Natural killer cell (primary cell): Measurements from ENCODE around the gene HAT1. TPM values are rescaled to one million over a fixed set of nuclear protein-coding genes. Genes with fewer than 3 reads are reported as not detected.

Source experiments
- ATAC-seq, 3 donors: fragments of 150-1000 bp in 2 of 3; fragments of 200-7000 bp in 1 of 3; cut with Tn5 transposase; 1 replicate in 1 of 3; 2 replicates in 2 of 3; pipeline ENCODE4 v1.10.0; 2021; ENCODE audit warnings: mild to moderate bottlenecking in 2 of 3, moderate library complexity in 2 of 3
- DNase-seq, 2 donors: peaks; one replicate each; pipeline versions ENCODE4 v3.0.0 to v3.0.0-alpha.2; 2013 to 2021; ENCODE audit warnings: mixed read lengths in 1 of 2
- H3K27ac ChIP-seq: one replicate; pipeline ENCODE4 v1.5.1; 2013; ENCODE audit warnings: mild to moderate bottlenecking, low read length
- H3K27me3 ChIP-seq: one replicate; pipeline ENCODE4 v1.6.1; 2013; ENCODE audit warnings: low read length; ENCODE audit not compliant: control insufficient read depth, insufficient read depth
- H3K36me3 ChIP-seq: one replicate; pipeline ENCODE4 v1.6.1; 2013; ENCODE audit warnings: low read length; ENCODE audit not compliant: control insufficient read depth, insufficient read depth
- H3K4me1 ChIP-seq: one replicate; pipeline ENCODE4 v1.6.1; 2013; ENCODE audit warnings: low read length; ENCODE audit not compliant: control insufficient read depth, insufficient read depth
- H3K4me3 ChIP-seq: one replicate; pipeline ENCODE4 v1.5.1; 2013; ENCODE audit warnings: low read length
- H3K9me3 ChIP-seq: one replicate; pipeline ENCODE4 v1.6.1; 2013; ENCODE audit warnings: low read length; ENCODE audit not compliant: control insufficient read depth, insufficient read depth
- H3K27ac Mint-ChIP-seq, 2 donors: one replicate each; pipeline ENCODE4 v1.8.0; 2022; ENCODE audit warnings: mild to moderate bottlenecking in 2 of 2, mixed read lengths in 2 of 2, moderate library complexity in 1 of 2
- H3K27me3 Mint-ChIP-seq, 2 donors: one replicate each; pipeline ENCODE4 v1.8.0; 2022; ENCODE audit warnings: low read depth in 2 of 2, mixed read lengths in 2 of 2
- H3K36me3 Mint-ChIP-seq: one replicate; pipeline ENCODE4 v1.8.0; 2022; ENCODE audit warnings: mixed read lengths
- H3K4me1 Mint-ChIP-seq, 2 donors: one replicate each; pipeline ENCODE4 v1.8.0; 2022; ENCODE audit warnings: mixed read lengths in 2 of 2
- H3K4me3 Mint-ChIP-seq: one replicate; pipeline ENCODE4 v1.8.0; 2022; ENCODE audit warnings: mild to moderate bottlenecking, moderate library complexity, mixed read lengths
- H3K9me3 Mint-ChIP-seq, 2 donors: one replicate each; pipeline ENCODE4 v1.8.0; 2022; ENCODE audit warnings: mixed read lengths in 2 of 2
- CTCF ChIP-seq: fragments of 200-600 bp; IDR thresholded peaks from one replicate; pipeline ENCODE4 v1.8.0; 2022; ENCODE audit warnings: antibody characterized with exemption
- WGBS: methylation state at CpG from one replicate; pipeline ENCODE4 v1.1.7; 2013; ENCODE audit warnings: missing lambda C conversion rate; ENCODE audit not compliant: insufficient coverage; 5-methylcytosine and 5-hydroxymethylcytosine counted together
- intact Hi-C: fragments of 100-400 bp; cut with micrococcal nuclease; formaldehyde crosslinking; loops from one replicate; pipeline ENCODE4 v1.14.2; 2022
- total RNA-seq, 4 donors: library from RNA; stranded (reverse); fragments of 120-200 nt in 1 of 4; gene quantifications; one replicate each; pipeline versions ENCODE4 v1.2.3 to v1.2.4, GENCODE V29; 2013 to 2022

HAT1 gene
- total RNA-seq, 3 donors from 2014 or later (not counting 1 experiment from before 2014, with no cell fraction given), result 29.7 to 32.7 (median 32.2) TPM

- Histone ChIP-seq H3K27me3 (no peaks in the 10 kb centered on the region), H3K36me3 (no peaks in the 10 kb centered on the region), H3K9me3 (no peaks in the 10 kb centered on the region), H3K4me1 (no peaks in the 10 kb centered on the region), H3K27ac (no peak overlapping the region), H3K4me3 (no peak overlapping the region)
- H3K4me3 Mint-ChIP-seq, result no peak overlapping the region
- intact Hi-C loops, result no loop called here
- no peak for DNase-seq
- no peaks in the 10 kb centered on the region for H3K27me3 Mint-ChIP-seq
- WGBS, result 91% methylated on average over 5 of the region's 5 CpGs
- no peaks in the 10 kb centered on the region for H3K36me3 Mint-ChIP-seq
- no peaks in the 10 kb centered on the region for H3K9me3 Mint-ChIP-seq
- H3K4me1 Mint-ChIP-seq, result peaks cover 0 to under 1% of the 10 kb centered on the region in 2 donors
- H3K27ac Mint-ChIP-seq, result no peak overlapping the region
- ATAC-seq, result no peak
- TF ChIP-seq CTCF, result no peak
Observed at GRCh38 chr2:172021955-172022354, 99.7 kb downstream of the HAT1 start.

- H3K4me3 ChIP-seq, result no peak overlapping the region
- H3K9me3 ChIP-seq, result no peaks in the 10 kb centered on the region
- WGBS, result 91% methylated on average over 4 of the region's 4 CpGs
- H3K27me3 Mint-ChIP-seq, result no peaks in the 10 kb centered on the region
- H3K9me3 Mint-ChIP-seq, result no peaks in the 10 kb centered on the region
- H3K4me1 ChIP-seq, result no peaks in the 10 kb centered on the region
- TF ChIP-seq CTCF, result no peak
- intact Hi-C loops, result no loop called here
- H3K36me3 ChIP-seq, result no peaks in the 10 kb centered on the region
- no peaks in the 10 kb centered on the region for H3K4me1 Mint-ChIP-seq
- H3K27me3 ChIP-seq, result no peaks in the 10 kb centered on the region
- H3K27ac Mint-ChIP-seq, result no peak overlapping the region
- H3K4me3 Mint-ChIP-seq, result no peak overlapping the region
- H3K36me3 Mint-ChIP-seq, result no peaks in the 10 kb centered on the region
- no peak for ATAC-seq
- no peak for DNase-seq
- no peak overlapping the region for H3K27ac ChIP-seq
Observed at GRCh38 chr2:172031536-172031935, 109.3 kb downstream of the HAT1 start.

Other genes with a start within 250 kb of the HAT1 start
- gene DYNC1I2, start 235.0 kb upstream of the HAT1 start, total RNA-seq, result 10 to 100 TPM; 26.7 to 36.4 (median 30.2) TPM
- gene SLC25A12, start 28.2 kb upstream of the HAT1 start, total RNA-seq, result 10 to 100 TPM; 18.7 to 21.7 (median 19.0) TPM
- 1 to 10 TPM; 2.8 to 3.4 (median 3.2) TPM for gene METAP1D, start 77.5 kb downstream of the HAT1 start, total RNA-seq
- gene DLX1, start 163.0 kb downstream of the HAT1 start, total RNA-seq, result not detected
- gene DLX2, start 180.4 kb downstream of the HAT1 start, total RNA-seq, result under 1 TPM; 0.55 to 0.84 (median 0.78) TPM